SH-SY5Y (cell line): Measurements from ENCODE around the gene GRIN3B.

Experiments used
- GATA2 ChIP-seq: IDR thresholded peaks from 2 replicates; pipeline ENCODE4 v1.6.1; 2011; ENCODE audit warnings: mild to moderate bottlenecking, low read depth, low read length
- GATA3 ChIP-seq: IDR thresholded peaks from 2 replicates; pipeline ENCODE4 v1.6.1; 2011; ENCODE audit warnings: low read depth, mild to moderate bottlenecking, low read length, moderate library complexity

The GRIN3B gene

DNA sequence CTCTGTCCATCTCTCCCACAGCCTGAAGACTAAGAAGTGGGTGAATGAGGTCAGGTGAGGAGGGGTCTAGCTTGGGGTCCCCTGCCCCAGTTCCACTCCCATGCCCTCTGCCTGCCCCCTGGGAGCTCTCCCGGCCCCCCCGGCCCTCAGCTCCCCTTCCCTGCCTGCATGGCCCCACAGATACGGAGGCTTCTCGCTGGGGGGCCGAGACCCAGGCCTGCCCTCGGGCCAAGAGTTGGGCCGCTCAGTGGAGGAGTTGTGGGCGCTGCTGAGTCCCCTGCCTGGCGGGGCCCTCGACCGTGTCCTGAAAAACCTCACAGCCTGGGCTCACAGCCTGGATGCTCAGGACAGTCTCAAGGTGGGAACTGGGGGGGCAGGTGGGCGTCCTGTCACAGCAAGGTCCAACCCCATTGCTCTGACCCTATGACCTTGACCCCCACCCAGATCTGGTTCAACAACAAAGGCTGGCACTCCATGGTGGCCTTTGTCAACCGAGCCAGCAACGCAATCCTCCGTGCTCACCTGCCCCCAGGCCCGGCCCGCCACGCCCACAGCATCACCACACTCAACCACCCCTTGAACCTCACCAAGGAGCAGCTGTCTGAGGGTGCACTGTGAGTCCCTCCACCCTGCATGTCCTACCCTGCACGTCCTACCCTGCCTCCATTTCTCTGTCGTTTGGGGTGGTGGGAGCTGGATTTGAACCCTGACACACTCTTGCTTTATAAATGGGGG is 55.8 kb downstream of the GRIN3B start:
- TF ChIP-seq GATA2 (no peak), GATA3 (no peak)

DNA sequence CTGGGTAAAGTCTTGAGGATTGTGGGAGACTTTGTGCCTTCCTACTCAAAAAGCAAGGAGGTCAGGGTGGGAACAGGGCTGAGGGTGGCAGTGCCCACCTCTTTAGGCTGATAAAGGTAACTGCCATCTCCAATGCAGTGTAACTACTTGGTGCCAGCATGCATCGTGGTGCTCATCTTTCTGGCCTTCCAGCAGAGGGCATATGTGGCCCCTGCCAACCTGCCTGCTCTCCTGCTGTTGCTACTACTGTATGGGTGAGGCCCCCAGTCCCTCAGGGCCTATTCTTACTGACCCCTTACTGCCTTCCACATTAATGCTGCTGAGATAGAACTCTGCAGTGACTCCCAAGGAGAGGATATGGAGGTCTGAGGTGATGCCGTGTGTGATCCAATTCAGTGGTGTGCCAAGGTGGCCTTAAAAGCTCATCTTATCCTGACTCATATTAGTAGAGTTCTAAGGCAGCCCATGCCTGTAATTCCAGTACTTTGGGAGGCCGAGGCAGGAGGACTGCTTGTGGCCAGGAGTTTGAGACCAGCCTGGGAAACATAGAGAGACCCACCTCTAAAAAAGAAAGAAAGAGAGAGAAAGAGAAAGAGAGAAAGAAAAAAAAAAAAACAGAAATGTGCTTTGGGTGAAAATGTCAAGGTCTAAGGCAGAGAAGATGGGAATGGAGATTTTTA is 57.1 kb downstream of the GRIN3B start:
- TF ChIP-seq GATA2 (no peak), GATA3 (no peak)

DNA sequence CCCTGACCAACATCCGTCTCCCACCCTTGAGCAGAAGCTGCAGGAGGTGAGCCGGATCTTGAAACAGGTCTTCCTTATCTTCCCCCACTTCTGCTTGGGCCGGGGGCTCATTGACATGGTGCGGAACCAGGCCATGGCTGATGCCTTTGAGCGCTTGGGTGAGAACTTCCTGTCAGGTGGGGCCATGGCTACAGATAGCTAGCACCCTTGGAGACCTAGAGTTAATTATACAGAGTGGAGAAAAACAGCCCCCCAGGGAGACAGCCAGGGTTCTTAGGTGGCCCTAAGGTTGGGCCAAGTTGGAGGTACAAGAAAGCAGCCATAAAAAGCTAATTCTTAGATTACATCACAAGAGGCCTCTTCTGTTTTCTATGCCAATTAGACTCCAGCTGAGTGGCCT is 57.9 kb downstream of the GRIN3B start:
- TF ChIP-seq GATA2 (no peak), GATA3 (no peak)
